ENCODE results near the gene DNER.

DNER gene

GRCh38 chr2:229422063-229422462 is 292.3 kb downstream of the DNER start:
- DNase-seq (ENCODE audit: low read depth in 1 of 2, low spot score in 1 of 2) = no peak
- Histone ChIP-seq H3K4me3 (replicated peaks; ENCODE audit: insufficient read depth, low read length) (no peak overlapping the region), H3K27me3 (ENCODE audit: insufficient read depth, poor library complexity, severe bottlenecking) (no peaks in the 10 kb centered on the region), H3K27ac (replicated peaks) (no peak overlapping the region)
- TF ChIP-seq CTCF (IDR thresholded peaks at IDR 0.05; ENCODE audit: insufficient read depth, low read length) (no peak), POLR2AphosphoS5 (IDR thresholded peaks at IDR 0.05; ENCODE audit: low read depth) (no peak), GABPA (IDR thresholded peaks at IDR 0.05; ENCODE audit: low read depth) (no peak), SPI1 (IDR thresholded peaks at IDR 0.05; ENCODE audit: borderline replicate concordance, low read depth) (no peak), REST (IDR thresholded peaks at IDR 0.05; ENCODE audit: insufficient replicate concordance, low read depth) (no peak)

- DNase-seq (ENCODE audit: low read depth in 1 of 2, low spot score in 1 of 2) = no peak
- Histone ChIP-seq H3K4me3 (replicated peaks; ENCODE audit: insufficient read depth, low read length) (no peak overlapping the region), H3K27me3 (ENCODE audit: insufficient read depth, poor library complexity, severe bottlenecking) (no peaks in the 10 kb centered on the region), H3K27ac (replicated peaks) (no peak overlapping the region)
- TF ChIP-seq REST (IDR thresholded peaks at IDR 0.05; ENCODE audit: insufficient replicate concordance, low read depth) (no peak), SPI1 (IDR thresholded peaks at IDR 0.05; ENCODE audit: borderline replicate concordance, low read depth) (no peak), CTCF (IDR thresholded peaks at IDR 0.05; ENCODE audit: insufficient read depth, low read length) (no peak), POLR2AphosphoS5 (IDR thresholded peaks at IDR 0.05; ENCODE audit: low read depth) (no peak), GABPA (IDR thresholded peaks at IDR 0.05; ENCODE audit: low read depth) (no peak)
Observed at GRCh38 chr2:229419158-229419557, 295.2 kb downstream of the DNER start.

GRCh38 chr2:229417916-229418315 is 296.4 kb downstream of the DNER start:
- DNase-seq (ENCODE audit: low read depth in 1 of 2, low spot score in 1 of 2) = no peak
- TF ChIP-seq GABPA (IDR thresholded peaks at IDR 0.05; ENCODE audit: low read depth) (no peak), POLR2AphosphoS5 (IDR thresholded peaks at IDR 0.05; ENCODE audit: low read depth) (no peak), SPI1 (IDR thresholded peaks at IDR 0.05; ENCODE audit: borderline replicate concordance, low read depth) (no peak), REST (IDR thresholded peaks at IDR 0.05; ENCODE audit: insufficient replicate concordance, low read depth) (no peak)
- Histone ChIP-seq H3K4me3 (replicated peaks; ENCODE audit: insufficient read depth, low read length) (no peak overlapping the region), H3K27me3 (ENCODE audit: insufficient read depth, poor library complexity, severe bottlenecking) (no peaks in the 10 kb centered on the region), H3K27ac (replicated peaks) (no peak overlapping the region)
